Stimulated activated CD8-positive, alpha-beta memory T cell treated with anti-CD3 and anti-CD28 coated beads, Interleukin-4, amount 100 ng/mL, for 4 hours (primary cell): Measurements from ENCODE around the gene ATL3.
A peak's percentile ranks its signal among the peaks of the same experiment; 100 is the strongest.
"Not testable (repeated sequence)": the region's sequence is repeated elsewhere in the genome, so short reads cannot be mapped to it uniquely, and the experiment has no call there.

Experiments
- DNase-seq, 2 donors: peaks; one replicate each; pipeline ENCODE4 v3.0.0-alpha.2; 2020; ENCODE audit warnings: low read depth in 2 of 2, low spot score in 1 of 2

ATL3 gene

GRCh38 chr11:63682066-63683021 lies 11.2 kb upstream of the ATL3 start:
- DNase-seq: no peak

GRCh38 chr11:63681321-63682065 lies 10.3 kb upstream of the ATL3 start, which contains the start of gene RTN3:
Gene RTN3, plus strand, starts transcription at chr11:63681500. Its CDS starts 137 bp downstream, at chr11:63681637.
- peak; percentile 88 to 96 for DNase-seq

GRCh38 chr11:63680834-63681320 lies 9.7 kb upstream of the ATL3 start:
- DNase-seq: no peak

- DNase-seq: no peak
These were observed 2.4 kb upstream of the ATL3 start for GRCh38 chr11:63673579-63673978.

DNA sequence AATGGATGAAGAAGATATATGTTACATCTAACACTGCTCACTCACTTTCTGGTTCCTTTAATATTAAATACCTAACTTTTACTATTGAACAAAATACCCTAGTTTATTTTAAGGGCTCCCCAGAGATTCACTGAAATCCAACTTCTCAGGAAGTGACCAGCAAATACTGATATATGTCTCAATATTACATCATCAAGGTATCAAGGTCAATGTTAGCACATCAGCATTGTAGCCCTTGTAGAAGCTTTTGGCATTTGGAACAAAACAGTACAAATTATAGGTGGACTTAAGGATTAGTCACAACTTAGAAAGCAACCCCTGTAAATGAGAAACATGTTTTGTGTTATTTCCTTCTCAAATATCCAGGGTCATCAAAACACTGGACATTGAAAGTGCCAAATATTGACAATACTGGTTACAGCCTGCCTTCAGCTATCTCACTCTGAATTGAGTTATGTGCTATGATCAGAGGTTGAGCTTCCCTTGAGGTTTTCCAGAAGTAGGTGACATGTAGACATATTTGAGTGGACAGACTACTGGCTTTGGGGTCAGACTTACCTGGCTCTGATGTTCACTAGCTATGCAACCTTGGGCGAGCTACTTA lies 1.9 kb upstream of the ATL3 start:
- DNase-seq: no peak

DNA sequence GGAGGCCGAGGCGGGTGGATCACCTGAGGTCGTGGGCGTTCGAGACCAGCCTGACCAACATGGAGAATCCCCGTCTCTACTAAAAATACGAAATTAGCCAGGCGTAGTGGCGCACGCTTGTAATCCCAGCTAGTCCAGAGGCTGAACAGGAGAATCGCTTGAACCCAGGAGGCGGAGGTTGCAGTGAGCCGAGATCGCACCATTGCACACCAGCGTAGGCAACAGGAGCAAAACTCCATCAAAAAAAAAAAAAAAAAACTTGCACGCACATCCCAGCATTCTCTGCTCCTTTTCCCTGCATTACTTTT lies 934 bp upstream of the ATL3 start:
- no peak for DNase-seq

DNA sequence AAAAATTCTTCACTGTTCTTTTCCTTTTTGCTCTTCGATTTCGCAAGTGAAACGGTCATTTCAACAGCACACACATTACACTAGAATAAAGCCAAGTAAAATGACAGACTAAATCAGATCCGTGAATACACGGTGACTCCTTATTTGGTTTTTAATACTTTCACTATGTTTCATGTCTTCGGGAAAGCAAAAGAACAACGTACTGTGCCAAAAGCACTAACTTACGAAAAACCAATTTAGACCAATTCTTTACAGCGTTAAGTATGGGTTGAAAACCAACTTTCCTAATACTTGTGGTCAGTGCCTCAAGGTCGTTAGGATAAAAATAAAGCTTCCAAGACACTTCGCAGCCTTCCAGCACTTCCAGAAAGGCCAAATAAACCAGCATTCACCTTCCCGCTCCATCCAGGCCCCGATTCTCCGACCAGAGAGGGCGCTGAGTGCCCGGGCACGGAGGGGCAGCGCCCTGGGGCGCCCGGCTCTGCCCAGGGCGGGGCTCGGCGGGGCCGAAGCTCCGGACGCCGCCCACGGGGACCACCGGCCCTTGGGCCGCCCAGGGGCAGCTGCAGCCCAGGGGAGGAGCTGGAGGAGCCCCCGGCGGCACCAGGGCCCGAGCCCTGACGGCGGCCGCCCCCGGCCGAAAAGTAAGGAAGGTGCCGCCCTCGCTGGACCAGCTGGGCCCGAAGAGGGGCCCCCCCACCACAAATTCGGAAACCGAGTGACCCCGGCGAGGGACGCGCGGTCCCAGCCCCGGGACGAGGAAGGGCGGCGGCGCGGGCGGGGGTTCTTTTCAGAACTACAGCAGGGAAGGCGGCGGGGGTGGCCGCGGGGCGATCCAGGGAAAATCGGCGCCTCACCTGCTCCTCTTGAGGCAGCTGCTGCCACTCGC lies 499 bp downstream of the ATL3 start:
- DNase-seq: no peak

DNA sequence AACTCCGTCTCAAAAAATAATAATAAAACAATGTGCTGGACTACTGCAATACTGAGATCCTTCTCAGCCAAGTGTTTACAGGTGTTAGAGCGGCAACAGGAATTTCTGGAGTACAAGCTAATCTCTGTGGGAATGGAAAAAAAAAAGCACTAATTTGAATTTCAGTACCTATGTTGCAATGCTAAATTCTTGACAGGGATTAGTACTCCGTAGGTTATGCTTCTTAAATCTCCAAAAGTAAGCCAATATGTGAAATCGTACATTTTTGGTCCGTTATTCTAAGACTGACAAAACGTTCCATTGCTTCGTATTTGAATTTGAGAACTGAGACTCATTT lies 1.1 kb downstream of the ATL3 start:
- DNase-seq: no peak

GRCh38 chr11:63667995-63668795 lies 3.0 kb downstream of the ATL3 start:
- no peak for DNase-seq

DNA sequence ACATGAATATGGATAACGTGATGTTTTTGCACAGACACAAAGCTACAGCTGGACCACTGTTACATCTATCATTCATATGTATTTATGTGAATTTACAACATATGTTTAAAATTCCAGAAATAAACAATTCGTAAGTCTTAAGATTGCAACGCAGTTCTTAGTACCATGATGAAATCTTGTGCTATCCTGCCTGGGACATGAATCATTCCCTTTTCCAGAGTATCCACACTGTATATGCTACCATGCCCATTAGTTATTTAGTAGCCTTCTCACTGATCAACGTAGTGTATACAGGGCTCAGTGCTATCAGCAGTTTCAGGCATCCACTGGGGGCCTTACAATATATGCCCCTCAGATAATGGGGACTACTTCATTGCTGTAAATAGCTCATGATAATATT lies 4.3 kb downstream of the ATL3 start:
- no peak for DNase-seq

GRCh38 chr11:63663809-63664208 lies 7.4 kb downstream of the ATL3 start:
- no peak for DNase-seq

GRCh38 chr11:63660972-63661371 lies 10.2 kb downstream of the ATL3 start:
- no peak for DNase-seq

- no peak for DNase-seq
These were observed 18.5 kb downstream of the ATL3 start for GRCh38 chr11:63652671-63653070.

GRCh38 chr11:63643205-63643604 lies 28.0 kb downstream of the ATL3 start:
- no peak for DNase-seq

- DNase-seq: no peak
These were observed 29.4 kb downstream of the ATL3 start for GRCh38 chr11:63641727-63642126.

GRCh38 chr11:63639199-63639832 lies 31.9 kb downstream of the ATL3 start:
- DNase-seq: no peak

- DNase-seq: not testable (repeated sequence)
These were observed 32.7 kb downstream of the ATL3 start for GRCh38 chr11:63638436-63638835.

GRCh38 chr11:63635762-63636465 lies 35.3 kb downstream of the ATL3 start:
- DNase-seq: peak; percentile 32 to 53

GRCh38 chr11:63629426-63629825 lies 41.8 kb downstream of the ATL3 start:
- no peak for DNase-seq
